Measurements from ENCODE around the gene SERPINB11.

Gene SERPINB11

GRCh38 chr18:63763831-63764600 is 61.3 kb downstream of the SERPINB11 start:
- DNase-seq (ENCODE audit: low spot score): no peak
- TF ChIP-seq CTCF (IDR thresholded peaks at IDR 0.05; ENCODE audit: extremely low read depth, insufficient read depth, missing control alignments): no peak
- in situ Hi-C loops (cut with MboI; ENCODE audit: low pct_unique_long_range_greater_than_20kb, low sequenced_read_pairs, unreplicated experiment): no loop called here

GRCh38 chr18:63765837-63766236 is 63.1 kb downstream of the SERPINB11 start:
- no peak for DNase-seq (ENCODE audit: low spot score)
- in situ Hi-C loops (cut with MboI; ENCODE audit: low pct_unique_long_range_greater_than_20kb, low sequenced_read_pairs, unreplicated experiment): no loop called here
- TF ChIP-seq CTCF (IDR thresholded peaks at IDR 0.05; ENCODE audit: extremely low read depth, insufficient read depth, missing control alignments): no peak

All from GM13977 (cell line).